ENCODE data around the gene SPPL2B. TPM values are rescaled to one million over a fixed set of nuclear protein-coding genes. Genes with fewer than 3 reads are reported as not detected.

Gene SPPL2B
- total RNA-seq, 1 donor, result 25.5 TPM

- DNase-seq (ENCODE audit: low read depth), result no peak
- no peak for TF ChIP-seq CTCF (IDR thresholded peaks at IDR 0.05; ENCODE audit: insufficient read depth, low read depth, low read length)
- no peak overlapping the region for H3K4me3 ChIP-seq (ENCODE audit: low read depth, low read length)
Measured at GRCh38 chr19:2338055-2338615, 9.7 kb downstream of the SPPL2B start.

- H3K4me3 ChIP-seq (ENCODE audit: low read depth, low read length), result no peak overlapping the region
- no peak for TF ChIP-seq CTCF (IDR thresholded peaks at IDR 0.05; ENCODE audit: insufficient read depth, low read depth, low read length)
- no peak for DNase-seq (ENCODE audit: low read depth)
Measured at GRCh38 chr19:2338751-2339643, 10.5 kb downstream of the SPPL2B start.

GRCh38 chr19:2339644-2340310 lies 11.3 kb downstream of the SPPL2B start:
- no peak for DNase-seq (ENCODE audit: low read depth)
- H3K4me3 ChIP-seq (ENCODE audit: low read depth, low read length), result no peak overlapping the region
- no peak for TF ChIP-seq CTCF (IDR thresholded peaks at IDR 0.05; ENCODE audit: insufficient read depth, low read depth, low read length)

GRCh38 chr19:2340496-2341243 lies 12.2 kb downstream of the SPPL2B start:
- DNase-seq (ENCODE audit: low read depth), result no peak
- TF ChIP-seq CTCF (IDR thresholded peaks at IDR 0.05; ENCODE audit: insufficient read depth, low read depth, low read length), result no peak
- H3K4me3 ChIP-seq (ENCODE audit: low read depth, low read length), result no peak overlapping the region

GRCh38 chr19:2341244-2341751 lies 12.8 kb downstream of the SPPL2B start:
- no peak overlapping the region for H3K4me3 ChIP-seq (ENCODE audit: low read depth, low read length)
- DNase-seq (ENCODE audit: low read depth), result no peak
- no peak for TF ChIP-seq CTCF (IDR thresholded peaks at IDR 0.05; ENCODE audit: insufficient read depth, low read depth, low read length)

GRCh38 chr19:2341982-2342381 lies 13.5 kb downstream of the SPPL2B start:
- no peak overlapping the region for H3K4me3 ChIP-seq (ENCODE audit: low read depth, low read length)
- no peak for TF ChIP-seq CTCF (IDR thresholded peaks at IDR 0.05; ENCODE audit: insufficient read depth, low read depth, low read length)
- DNase-seq (ENCODE audit: low read depth), result no peak

Data from fibroblast of villous mesenchyme (primary cell).